HG03064 (cell line): Measurements from ENCODE around the gene MAML3.

Experiments used
- ATAC-seq: cut with Tn5 transposase; IDR thresholded peaks from one replicate; pipeline ENCODE4 v1.9.1; 2021; ENCODE audit warnings: low read depth; ENCODE audit not compliant: unreplicated experiment

MAML3 gene

GRCh38 chr4:139910106-139910505 lies 243.9 kb downstream of the MAML3 start:
- no peak for ATAC-seq

- no peak for ATAC-seq
Observed at GRCh38 chr4:139908636-139909437, 245.1 kb downstream of the MAML3 start.

- ATAC-seq: no peak
Observed at GRCh38 chr4:139907001-139907809, 246.8 kb downstream of the MAML3 start.

DNA sequence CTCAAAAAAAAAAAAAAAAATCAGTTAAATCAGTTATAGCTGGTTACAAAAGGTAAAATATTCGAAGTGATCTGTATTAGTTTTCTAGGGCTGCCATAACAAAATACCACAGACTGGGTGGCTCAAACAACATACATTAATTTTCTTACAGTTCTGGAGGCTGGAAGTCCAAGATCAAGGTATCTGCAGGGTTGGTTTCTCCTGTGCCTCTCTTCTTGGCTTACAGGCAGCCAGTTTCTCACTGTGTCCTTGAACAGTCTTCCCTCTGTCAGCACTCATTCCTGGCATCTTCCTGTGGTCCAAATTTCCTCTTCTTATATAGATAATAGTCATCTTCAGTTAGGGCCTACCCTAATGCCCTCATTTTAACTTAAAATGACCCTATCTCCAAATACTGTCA lies 248.5 kb downstream of the MAML3 start:
- no peak for ATAC-seq

DNA sequence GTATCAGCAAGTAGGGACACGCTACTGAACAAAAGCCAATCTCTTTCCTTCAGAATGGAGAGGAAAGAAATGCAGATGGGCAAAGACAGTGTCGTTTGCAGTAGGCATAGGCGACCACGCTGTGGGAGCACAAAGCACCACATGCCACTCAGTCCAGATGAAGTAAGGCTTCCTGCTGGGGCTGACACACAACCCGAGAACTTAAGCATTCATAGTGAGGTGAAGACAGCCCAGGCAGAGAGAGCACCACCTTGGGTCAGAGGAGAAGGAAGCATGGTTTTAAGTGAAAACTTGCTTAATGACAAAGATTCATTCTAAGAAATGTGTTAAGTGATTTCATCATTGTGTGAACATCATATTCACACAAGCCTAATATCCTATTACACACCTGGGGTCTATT lies 249.6 kb downstream of the MAML3 start:
- ATAC-seq: no peak

- no peak for ATAC-seq
Observed at GRCh38 chr4:139903845-139904244, 250.1 kb downstream of the MAML3 start.

GRCh38 chr4:139902321-139903320 lies 251.4 kb downstream of the MAML3 start:
- ATAC-seq: no peak

- no peak for ATAC-seq
Observed at GRCh38 chr4:139901531-139902320, 252.3 kb downstream of the MAML3 start.

DNA sequence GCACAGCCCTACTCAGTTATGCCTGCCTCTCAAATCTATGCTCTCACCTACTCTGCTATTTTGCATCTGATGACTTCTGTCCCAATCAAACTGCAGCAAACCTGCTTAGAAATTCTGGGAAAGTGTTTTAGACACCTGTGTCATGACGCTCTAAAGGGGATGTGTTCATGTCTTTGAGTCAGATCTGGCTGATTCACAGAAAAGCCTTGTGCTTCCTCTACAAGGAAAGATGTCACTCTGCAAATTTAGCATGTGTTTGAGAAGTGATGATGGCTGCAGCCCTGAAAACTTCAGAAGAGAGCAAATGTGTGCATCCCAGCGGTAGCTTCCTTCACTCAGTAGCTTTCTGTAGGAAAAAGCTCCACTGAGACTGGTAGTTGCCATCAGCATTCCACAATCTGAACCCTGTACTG lies 253.0 kb downstream of the MAML3 start:
- ATAC-seq: no peak

GRCh38 chr4:139899346-139899745 lies 254.6 kb downstream of the MAML3 start:
- no peak for ATAC-seq

- peak; percentile 49 for ATAC-seq
Observed at GRCh38 chr4:139898293-139898692, 255.7 kb downstream of the MAML3 start.

DNA sequence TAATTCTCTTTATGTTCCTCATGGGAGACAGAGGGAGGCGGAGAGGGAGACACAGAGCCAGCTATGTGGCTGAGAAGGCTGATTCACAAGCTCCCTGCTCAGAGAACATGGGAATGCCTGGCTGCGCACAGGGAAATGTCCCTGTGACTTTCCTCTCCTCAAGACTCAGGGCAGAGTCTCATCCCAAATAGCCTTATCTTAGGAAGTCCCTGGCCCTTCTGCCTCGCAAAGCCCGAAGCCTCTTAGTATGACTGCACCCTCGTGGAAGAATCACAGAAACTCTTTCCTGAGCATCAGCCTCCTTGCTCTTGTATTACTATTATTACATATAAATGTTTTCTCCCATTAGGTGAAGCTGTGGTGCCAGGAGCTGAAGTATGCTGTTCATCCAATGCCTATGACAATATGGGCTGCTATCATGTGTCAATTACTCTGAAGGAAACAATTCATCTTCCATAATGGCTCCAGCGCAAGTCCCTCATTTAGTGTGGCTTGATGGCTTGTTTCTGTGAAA lies 257.8 kb downstream of the MAML3 start:
- no peak for ATAC-seq

DNA sequence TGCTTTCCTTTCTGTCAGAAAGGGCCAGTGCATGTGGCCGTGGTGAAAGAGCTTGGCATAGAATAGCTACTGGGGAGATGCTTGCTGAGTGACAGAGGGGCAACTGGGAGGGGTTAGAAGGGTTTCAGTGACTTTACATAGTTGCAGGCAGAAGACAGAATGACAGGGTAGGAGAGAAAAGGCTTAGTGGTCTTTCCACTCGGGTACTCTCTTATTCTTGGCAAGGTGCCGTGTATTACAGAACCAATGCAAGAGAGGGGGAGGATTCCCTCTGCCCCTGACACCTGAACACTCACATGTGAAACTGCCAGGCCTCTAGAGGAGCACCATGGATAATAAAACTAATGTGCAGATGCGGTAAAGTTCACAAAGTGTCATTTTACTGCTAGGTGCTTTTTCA lies 260.2 kb downstream of the MAML3 start:
- ATAC-seq: no peak

- ATAC-seq: no peak
Observed at GRCh38 chr4:139892973-139893736, 260.8 kb downstream of the MAML3 start.

- ATAC-seq: no peak
Observed at GRCh38 chr4:139890816-139891215, 263.2 kb downstream of the MAML3 start.

DNA sequence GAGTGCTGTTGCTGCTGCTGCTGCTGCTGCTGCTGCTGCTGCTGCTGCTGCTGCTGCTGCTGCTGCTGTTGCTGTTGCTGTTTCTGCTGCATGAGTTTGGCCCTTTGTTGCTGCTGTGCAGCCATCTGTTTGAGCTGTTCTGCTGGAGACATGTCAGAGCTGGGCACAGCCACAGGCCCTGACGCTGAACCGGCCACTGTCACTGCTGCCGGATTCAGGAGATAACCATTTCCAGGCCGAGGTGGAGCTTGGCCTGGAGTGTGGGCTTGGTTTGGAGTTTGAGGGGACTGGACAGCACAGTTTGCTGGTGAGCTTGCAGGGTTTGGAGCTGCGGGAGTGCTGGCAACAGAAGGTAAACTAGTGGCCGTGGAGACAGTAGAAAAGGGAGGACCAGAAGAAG lies 264.1 kb downstream of the MAML3 start:
- ATAC-seq: no peak

GRCh38 chr4:139889264-139889663 lies 264.7 kb downstream of the MAML3 start:
- no peak for ATAC-seq

GRCh38 chr4:139887962-139888735 lies 265.8 kb downstream of the MAML3 start:
- ATAC-seq: no peak
